IMR-90 (cell line): ENCODE measurements around the gene MAN1A2.

ENCODE experiments used
- BHLHE40 ChIP-seq: fragments of 150-350 bp; IDR thresholded peaks from 2 replicates; pipeline ENCODE4 v1.6.1; 2016; ENCODE audit warnings: mild to moderate bottlenecking, low read depth, low read length
- CEBPB ChIP-seq: IDR thresholded peaks from 2 replicates; pipeline ENCODE4 v1.6.1; 2012; ENCODE audit warnings: low read depth, low read length, improper control_type of control experiment
- ELK1 ChIP-seq: fragments of 150-350 bp; IDR thresholded peaks from 2 replicates; pipeline ENCODE4 v1.6.1; 2016; ENCODE audit warnings: low read depth, mild to moderate bottlenecking, low read length, moderate library complexity, borderline replicate concordance
- FOS ChIP-seq: fragments of 150-350 bp; IDR thresholded peaks from 2 replicates; pipeline ENCODE4 v1.6.1; 2016; ENCODE audit warnings: low read depth, low read length
- MAFK ChIP-seq: IDR thresholded peaks from 2 replicates; pipeline ENCODE4 v1.6.1; 2012; ENCODE audit warnings: low read depth, low read length, improper control_type of control experiment
- MAZ ChIP-seq: IDR thresholded peaks from 2 replicates; pipeline ENCODE4 v1.6.1; 2012; ENCODE audit warnings: low read depth, mild to moderate bottlenecking, low read length, improper control_type of control experiment, moderate library complexity, borderline replicate concordance
- POLR2A ChIP-seq: IDR thresholded peaks from 2 replicates; pipeline ENCODE4 v1.6.1; 2012; ENCODE audit warnings: mild to moderate bottlenecking, low read depth, low read length
- RAD21 ChIP-seq: IDR thresholded peaks from 2 replicates; pipeline ENCODE4 v1.6.1; 2012; ENCODE audit warnings: low read length, improper control_type of control experiment
- RCOR1 ChIP-seq: IDR thresholded peaks from 2 replicates; pipeline ENCODE4 v1.6.1; 2012; ENCODE audit warnings: mild to moderate bottlenecking, low read length, improper control_type of control experiment; ENCODE audit not compliant: insufficient replicate concordance
- RFX5 ChIP-seq: IDR thresholded peaks from 2 replicates; pipeline ENCODE4 v1.8.0; 2012; ENCODE audit warnings: low read depth, mild to moderate bottlenecking, low read length, moderate library complexity
- TF ChIP-seq, protein P1 (sequence below): conservative IDR thresholded peaks from 2 replicates; pipeline ENCODE4 v1.5.1; 2012; ENCODE audit warnings: mild to moderate bottlenecking, low read depth, low read length, improper control_type of control experiment

GRCh38 chr1:117567976-117568375 is 200.7 kb downstream of the MAN1A2 start:
- TF ChIP-seq, protein P1, sequence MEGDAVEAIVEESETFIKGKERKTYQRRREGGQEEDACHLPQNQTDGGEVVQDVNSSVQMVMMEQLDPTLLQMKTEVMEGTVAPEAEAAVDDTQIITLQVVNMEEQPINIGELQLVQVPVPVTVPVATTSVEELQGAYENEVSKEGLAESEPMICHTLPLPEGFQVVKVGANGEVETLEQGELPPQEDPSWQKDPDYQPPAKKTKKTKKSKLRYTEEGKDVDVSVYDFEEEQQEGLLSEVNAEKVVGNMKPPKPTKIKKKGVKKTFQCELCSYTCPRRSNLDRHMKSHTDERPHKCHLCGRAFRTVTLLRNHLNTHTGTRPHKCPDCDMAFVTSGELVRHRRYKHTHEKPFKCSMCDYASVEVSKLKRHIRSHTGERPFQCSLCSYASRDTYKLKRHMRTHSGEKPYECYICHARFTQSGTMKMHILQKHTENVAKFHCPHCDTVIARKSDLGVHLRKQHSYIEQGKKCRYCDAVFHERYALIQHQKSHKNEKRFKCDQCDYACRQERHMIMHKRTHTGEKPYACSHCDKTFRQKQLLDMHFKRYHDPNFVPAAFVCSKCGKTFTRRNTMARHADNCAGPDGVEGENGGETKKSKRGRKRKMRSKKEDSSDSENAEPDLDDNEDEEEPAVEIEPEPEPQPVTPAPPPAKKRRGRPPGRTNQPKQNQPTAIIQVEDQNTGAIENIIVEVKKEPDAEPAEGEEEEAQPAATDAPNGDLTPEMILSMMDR, result no peak
- TF ChIP-seq POLR2A, result no peak
- TF ChIP-seq ELK1, result no peak
- no peak for TF ChIP-seq MAZ
- TF ChIP-seq MAFK, result no peak
- no peak for TF ChIP-seq RFX5
- no peak for TF ChIP-seq RCOR1
- no peak for TF ChIP-seq RAD21
- no peak for TF ChIP-seq BHLHE40
- no peak for TF ChIP-seq CEBPB
- TF ChIP-seq FOS, result no peak
